ENCODE data around the gene BNIP2.

GRCh38 chr15:59711451-59712243 is 22.5 kb upstream of the BNIP2 start:
- TF ChIP-seq SP1 (IDR thresholded peaks at IDR 0.05; ENCODE audit: low read depth), result no peak
- TF ChIP-seq, protein P1, sequence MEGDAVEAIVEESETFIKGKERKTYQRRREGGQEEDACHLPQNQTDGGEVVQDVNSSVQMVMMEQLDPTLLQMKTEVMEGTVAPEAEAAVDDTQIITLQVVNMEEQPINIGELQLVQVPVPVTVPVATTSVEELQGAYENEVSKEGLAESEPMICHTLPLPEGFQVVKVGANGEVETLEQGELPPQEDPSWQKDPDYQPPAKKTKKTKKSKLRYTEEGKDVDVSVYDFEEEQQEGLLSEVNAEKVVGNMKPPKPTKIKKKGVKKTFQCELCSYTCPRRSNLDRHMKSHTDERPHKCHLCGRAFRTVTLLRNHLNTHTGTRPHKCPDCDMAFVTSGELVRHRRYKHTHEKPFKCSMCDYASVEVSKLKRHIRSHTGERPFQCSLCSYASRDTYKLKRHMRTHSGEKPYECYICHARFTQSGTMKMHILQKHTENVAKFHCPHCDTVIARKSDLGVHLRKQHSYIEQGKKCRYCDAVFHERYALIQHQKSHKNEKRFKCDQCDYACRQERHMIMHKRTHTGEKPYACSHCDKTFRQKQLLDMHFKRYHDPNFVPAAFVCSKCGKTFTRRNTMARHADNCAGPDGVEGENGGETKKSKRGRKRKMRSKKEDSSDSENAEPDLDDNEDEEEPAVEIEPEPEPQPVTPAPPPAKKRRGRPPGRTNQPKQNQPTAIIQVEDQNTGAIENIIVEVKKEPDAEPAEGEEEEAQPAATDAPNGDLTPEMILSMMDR (IDR thresholded peaks at IDR 0.05 in 2 of 3, conservative IDR thresholded peaks at IDR 0.05 in 1 of 3; ENCODE audit: borderline replicate concordance in 1 of 3, insufficient read depth in 1 of 3, low read depth in 2 of 3, low read length in 2 of 3), result no peak

Data from HCT116 (cell line).